Stimulated activated CD4-positive, alpha-beta T cell treated with anti-CD3 and anti-CD28 coated beads, Interleukin-15, amount 100 ng/mL, for 1 hour (primary cell): ENCODE measurements around the gene PTPN6.

ENCODE experiments used
- DNase-seq, 2 donors: peaks; one replicate each; pipeline ENCODE4 v3.0.0-alpha.2; 2020; ENCODE audit warnings: low read depth in 1 of 2, low spot score in 1 of 2

PTPN6 gene

GRCh38 chr12:6923003-6923732 lies 28.0 kb upstream of the PTPN6 start:
- DNase-seq, result no peak

- DNase-seq, result no peak
These were observed 27.3 kb upstream of the PTPN6 start for GRCh38 chr12:6923851-6924250.

GRCh38 chr12:6925239-6925539 lies 26.0 kb upstream of the PTPN6 start:
- DNase-seq, result no peak

GRCh38 chr12:6925540-6926279 lies 25.4 kb upstream of the PTPN6 start:
- DNase-seq, result no peak

GRCh38 chr12:6927379-6928021 lies 23.7 kb upstream of the PTPN6 start, which contains the start of gene ATN1:
TSS of gene ATN1 (plus strand) at chr12:6927959. CDS start at chr12:6934002, 6,043 bp downstream.
- DNase-seq, result peak in 1 of 2 donors; percentile 40

- no peak for DNase-seq
These were observed 23.0 kb upstream of the PTPN6 start for GRCh38 chr12:6928022-6928702.

- no peak for DNase-seq
These were observed 22.3 kb upstream of the PTPN6 start for GRCh38 chr12:6928703-6929407.

- no peak for DNase-seq
These were observed 21.4 kb upstream of the PTPN6 start for GRCh38 chr12:6929466-6930452.

- no peak for DNase-seq
These were observed 18.4 kb upstream of the PTPN6 start for GRCh38 chr12:6932766-6933165.

GRCh38 chr12:6934110-6934509 lies 17.0 kb upstream of the PTPN6 start:
- no peak for DNase-seq

GRCh38 chr12:6935371-6936193 lies 15.6 kb upstream of the PTPN6 start:
- DNase-seq, result no peak

GRCh38 chr12:6936194-6936635 lies 14.9 kb upstream of the PTPN6 start:
- DNase-seq, result no peak

- DNase-seq, result no peak
These were observed 14.3 kb upstream of the PTPN6 start for GRCh38 chr12:6936636-6937480.

GRCh38 chr12:6937481-6938352 lies 13.4 kb upstream of the PTPN6 start:
- DNase-seq, result peak; percentile 84 to 85

GRCh38 chr12:6938353-6939190 lies 12.6 kb upstream of the PTPN6 start:
- no peak for DNase-seq

- DNase-seq, result no peak
These were observed 12.0 kb upstream of the PTPN6 start for GRCh38 chr12:6939191-6939540.
